ENCODE data around the gene FUBP1. TPM values are rescaled to one million over a fixed set of nuclear protein-coding genes. Genes with fewer than 3 reads are reported as not detected.
"Not testable (repeated sequence)": the region's sequence is repeated elsewhere in the genome, so short reads cannot be mapped to it uniquely, and the experiment has no call there.

Gene FUBP1
- total RNA-seq, 1 experiment from 2014 or later = 125 TPM

DNA sequence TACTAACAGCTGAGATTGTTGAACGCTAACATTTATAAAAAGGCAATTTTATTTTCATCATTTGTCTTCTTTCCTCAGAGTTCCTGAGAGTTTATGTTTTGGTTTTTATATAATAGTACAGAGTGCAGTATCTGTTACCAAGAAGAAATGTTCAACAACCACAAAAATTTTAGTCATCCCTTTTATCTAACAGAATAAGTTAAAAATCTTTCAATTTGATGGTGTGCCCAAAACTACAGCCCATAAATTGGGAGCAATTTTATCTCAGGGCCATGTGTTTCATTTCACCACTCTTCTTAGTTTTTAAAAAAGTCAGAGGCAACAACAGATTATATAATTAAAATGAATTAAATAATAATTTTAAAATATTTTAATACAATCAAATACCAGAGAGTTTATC lies 53.4 kb downstream of the FUBP1 start:
- H4K20me1 ChIP-seq (ENCODE audit: insufficient read depth) = no peaks in the 10 kb centered on the region
- peaks cover 0 to under 1% of the 10 kb centered on the region in 2 experiments; a peak in 2 of 4 replicates for H3K4me1 ChIP-seq (ENCODE audit: control insufficient read depth in 1 of 2, insufficient read depth in 2 of 2, low read length in 2 of 2)
- H3K79me2 ChIP-seq (ENCODE audit: insufficient read depth, low read length) = no peaks in the 10 kb centered on the region
- BruUV-seq (replicated peaks) = no TSS peak
- no peak overlapping the region for H3K9ac ChIP-seq (ENCODE audit: low read length)
- H3K27me3 ChIP-seq (ENCODE audit: insufficient read depth, low read length) = no peaks in the 10 kb centered on the region
- ChIA-PET CTCF (no interaction called here), POLR2A (no interaction called here), RAD21 (ENCODE audit: low non-redundant PET in 1 of 2, low total read pairs in 2 of 2, uncharacterized antibody in 2 of 2, unreplicated experiment in 2 of 2) (no interaction called here)
- no peak overlapping the region for H2AFZ ChIP-seq (ENCODE audit: low read depth, low read length, poor library complexity, severe bottlenecking)
- H3K9me2 ChIP-seq (ENCODE audit: insufficient read depth) = no peaks in the 10 kb centered on the region
- no peak overlapping the region for H3K27ac ChIP-seq (ENCODE audit: low read depth, low read length)
- no peak for TF ChIP-seq EGR1 (IDR thresholded peaks at IDR 0.05; ENCODE audit: low read depth)
- no peak for TF ChIP-seq ATF3 (IDR thresholded peaks at IDR 0.05)
- TF ChIP-seq TCF7L2 (IDR thresholded peaks at IDR 0.05; ENCODE audit: borderline replicate concordance, extremely low read depth, insufficient read depth, insufficient read length) = no peak
- no peak for TF ChIP-seq EZH2 (IDR thresholded peaks at IDR 0.05)
- no peak for TF ChIP-seq RAD21 (IDR thresholded peaks at IDR 0.05; ENCODE audit: low read depth)
- TF ChIP-seq POLR2AphosphoS5 (IDR thresholded peaks at IDR 0.05; ENCODE audit: low read depth, low read length) = no peak
- DNase-seq (ENCODE audit: low read depth, low spot score) (no peak), ATAC-seq (no peak)
- H3K4me3 ChIP-seq (replicated peaks in 1 of 2; ENCODE audit: low read depth in 1 of 2, low read length in 2 of 2) = no peak overlapping the region
- no peak overlapping the region for H3K4me2 ChIP-seq (ENCODE audit: low read length)
- no peaks in the 10 kb centered on the region for H3K9me3 ChIP-seq (ENCODE audit: control insufficient read depth in 1 of 2, insufficient read depth in 1 of 2, low read depth in 1 of 2, low read length in 2 of 2)
- no peaks in the 10 kb centered on the region for H3K36me3 ChIP-seq (ENCODE audit: control insufficient read depth in 1 of 2, insufficient read depth in 2 of 2, low read length in 2 of 2)
- intact Hi-C loops (cut with micrococcal nuclease) = no loop called here

- H2AFZ ChIP-seq (ENCODE audit: low read depth, low read length, poor library complexity, severe bottlenecking); H3K27ac ChIP-seq (ENCODE audit: low read depth, low read length); intact Hi-C loops (cut with micrococcal nuclease); H3K9ac ChIP-seq (ENCODE audit: low read length); ATAC-seq; H3K79me2 ChIP-seq (ENCODE audit: insufficient read depth, low read length); H3K9me3 ChIP-seq (ENCODE audit: control insufficient read depth in 1 of 2, insufficient read depth in 1 of 2, low read depth in 1 of 2, low read length in 2 of 2); BruUV-seq (replicated peaks); H3K36me3 ChIP-seq (ENCODE audit: control insufficient read depth in 1 of 2, insufficient read depth in 2 of 2, low read length in 2 of 2); RAD21 ChIA-PET (ENCODE audit: low non-redundant PET in 1 of 2, low total read pairs in 2 of 2, uncharacterized antibody in 2 of 2, unreplicated experiment in 2 of 2); H3K9me2 ChIP-seq (ENCODE audit: insufficient read depth); H3K27me3 ChIP-seq (ENCODE audit: insufficient read depth, low read length); POLR2A ChIA-PET; CTCF ChIA-PET; DNase-seq (ENCODE audit: low read depth, low spot score); H3K4me3 ChIP-seq (replicated peaks in 1 of 2; ENCODE audit: low read depth in 1 of 2, low read length in 2 of 2); H4K20me1 ChIP-seq (ENCODE audit: insufficient read depth): not testable (repeated sequence)
- Histone ChIP-seq H3K4me2 (ENCODE audit: low read length) (peak overlapping the region; percentile 58), H3K4me1 (ENCODE audit: control insufficient read depth in 1 of 2, insufficient read depth in 2 of 2, low read length in 2 of 2) (peaks cover 2 to 15% of the 10 kb centered on the region in 2 experiments; a peak in 2 of 4 replicates)
These were observed 60.0 kb downstream of the FUBP1 start for GRCh38 chr1:77918918-77919317.
